ENCODE measurements around the gene CDC45.
A peak's percentile ranks its signal among the peaks of the same experiment; 100 is the strongest.

The CDC45 gene

GRCh38 chr22:19479355-19480172 is at the start of gene CDC45:
TSS of gene CDC45 (plus strand) at chr22:19479920. CDS start at chr22:19479969, 49 bp downstream.
- H3K9ac ChIP-seq (ENCODE audit: low read depth, low read length, poor library complexity, severe bottlenecking): peak within 1 kb of the TSS; percentile 74
- H2AFZ ChIP-seq (ENCODE audit: low read length): peak within 1 kb of the TSS; percentile 99
- peak within 1 kb of the TSS; percentile 82 for H3K4me3 ChIP-seq (ENCODE audit: low read length, poor library complexity, severe bottlenecking)
- peaks cover 33% of the 10 kb centered on the region for H3K4me1 ChIP-seq (ENCODE audit: insufficient read depth, low read length, poor library complexity, severe bottlenecking)
- H3K36me3 ChIP-seq (ENCODE audit: insufficient read depth, low read length): peaks cover 19% of the 10 kb centered on the region; the same call in 1 of the 2 replicates
- H3F3A ChIP-seq (ENCODE audit: low read depth): no peaks in the 10 kb centered on the region
- H3K9me2 ChIP-seq (replicated peaks; ENCODE audit: low read depth, low read length): no peaks in the 10 kb centered on the region
- TF ChIP-seq EZH2phosphoT487 (IDR thresholded peaks at IDR 0.05; ENCODE audit: borderline replicate concordance): no peak
- no peak for TF ChIP-seq CTCF (conservative IDR thresholded peaks at IDR 0.05; ENCODE audit: low read length)
- no peaks in the 10 kb centered on the region for H3K27me3 ChIP-seq (ENCODE audit: insufficient read depth, low read length, poor library complexity, severe bottlenecking)
- peaks cover 25% of the 10 kb centered on the region for H4K20me1 ChIP-seq (ENCODE audit: insufficient read depth, low read length, poor library complexity, severe bottlenecking)
- H3K79me2 ChIP-seq (ENCODE audit: insufficient read depth, low read length): peaks cover 87% of the 10 kb centered on the region
- H3K4me2 ChIP-seq (ENCODE audit: low read depth, low read length, poor library complexity, severe bottlenecking): peak within 1 kb of the TSS; percentile 89
- no peaks in the 10 kb centered on the region for H3K9me3 ChIP-seq (ENCODE audit: insufficient read depth, low read depth, low read length)

DNA sequence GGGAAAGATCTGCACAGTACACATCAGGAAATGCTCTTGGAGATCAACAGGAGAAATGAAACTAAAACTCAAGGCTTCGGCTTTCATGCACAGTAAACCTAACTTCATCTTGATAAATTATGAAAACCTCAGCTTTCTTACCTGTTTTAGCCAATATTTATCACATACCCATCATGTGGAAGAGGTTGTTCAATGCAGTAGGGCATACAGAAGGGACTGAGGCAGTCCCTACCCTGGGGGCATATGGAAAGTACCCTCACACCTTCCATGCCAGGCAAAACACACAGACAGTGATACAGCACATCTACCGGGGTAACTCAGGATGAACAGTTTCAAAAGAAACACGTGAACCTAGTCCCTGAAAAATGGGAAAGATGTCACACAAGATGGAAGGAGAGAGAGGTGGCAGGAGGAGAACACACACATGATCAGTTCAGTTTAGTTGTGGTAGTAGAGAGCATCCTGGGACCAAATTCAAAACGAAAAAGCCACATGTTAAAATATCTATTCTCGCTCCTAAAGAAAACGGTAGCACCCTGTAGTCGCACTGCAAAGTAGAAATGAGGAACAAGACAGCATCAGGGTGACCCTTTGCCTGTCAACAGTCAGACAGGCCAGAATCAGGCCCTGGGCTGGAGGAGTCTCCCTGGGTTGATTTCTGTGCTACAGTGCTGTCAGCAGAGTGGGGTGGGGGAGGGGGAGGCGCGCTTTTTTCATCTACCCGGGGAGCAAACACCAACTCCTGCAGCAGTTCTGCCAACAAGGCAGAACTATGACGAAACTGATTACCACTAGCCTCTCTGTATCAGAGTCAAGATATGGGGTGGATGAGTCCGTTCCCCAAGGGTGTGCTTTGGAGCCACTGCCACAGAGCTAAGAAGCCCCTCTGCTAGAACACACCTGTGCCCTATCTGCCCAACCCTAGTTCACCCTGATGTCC is 49.5 kb upstream of the CDC45 start:
- Histone ChIP-seq H3K4me1 (ENCODE audit: insufficient read depth, low read length, poor library complexity, severe bottlenecking) (peaks cover 33% of the 10 kb centered on the region), H2AFZ (ENCODE audit: low read length) (no peak overlapping the region)

More for the DNA sequence above, 49.5 kb upstream of the CDC45 start:
- Histone ChIP-seq H3K4me2 (ENCODE audit: low read depth, low read length, poor library complexity, severe bottlenecking) (peak overlapping the region; percentile 85), H3K9me3 (ENCODE audit: insufficient read depth, low read depth, low read length) (no peaks in the 10 kb centered on the region), H3K9me2 (replicated peaks; ENCODE audit: low read depth, low read length) (no peaks in the 10 kb centered on the region), H3K9ac (ENCODE audit: low read depth, low read length, poor library complexity, severe bottlenecking) (peak overlapping the region; percentile 89), H3K27me3 (ENCODE audit: insufficient read depth, low read length, poor library complexity, severe bottlenecking) (no peaks in the 10 kb centered on the region), H3F3A (ENCODE audit: low read depth) (no peaks in the 10 kb centered on the region), H3K79me2 (ENCODE audit: insufficient read depth, low read length) (peaks cover 73% of the 10 kb centered on the region), H4K20me1 (ENCODE audit: insufficient read depth, low read length, poor library complexity, severe bottlenecking) (peaks cover 37% of the 10 kb centered on the region), H3K36me3 (ENCODE audit: insufficient read depth, low read length) (peaks cover 8% of the 10 kb centered on the region; the same call in 1 of the 2 replicates), H3K4me3 (ENCODE audit: low read length, poor library complexity, severe bottlenecking) (peak overlapping the region; percentile 93)
- TF ChIP-seq CTCF (conservative IDR thresholded peaks at IDR 0.05; ENCODE audit: low read length): no peak
- TF ChIP-seq EZH2phosphoT487 (IDR thresholded peaks at IDR 0.05; ENCODE audit: borderline replicate concordance): no peak
